Right atrium auricular region (tissue), 2 donors: Measurements from ENCODE around the gene GLOD4. TPM values are rescaled to one million over a fixed set of nuclear protein-coding genes. Genes with fewer than 3 reads are reported as not detected.

Experiments used
- DNase-seq: peaks from one replicate; pipeline ENCODE4 v3.0.0-alpha.2; 2019; ENCODE audit warnings: low spot score
- H3K27ac ChIP-seq, 2 donors: fragments of 200-600 bp; sonication (generic); 1 replicate in 1 of 2; 2 replicates in 1 of 2; pipeline ENCODE4 v1.5.1; 2016 to 2019
- H3K27me3 ChIP-seq, 2 donors: fragments of 200-600 bp; sonication (generic); one replicate each; pipeline versions ENCODE4 v1.5.1 to v1.6.0; 2017 to 2019
- H3K36me3 ChIP-seq: fragments of 200-600 bp; sonication (generic); one replicate; pipeline ENCODE4 v1.5.1; 2016
- H3K4me1 ChIP-seq, 2 donors: fragments of 200-600 bp; sonication (generic); one replicate each; pipeline versions ENCODE4 v1.5.1 to v1.6.0; 2017 to 2019
- H3K4me3 ChIP-seq, 2 donors: fragments of 200-600 bp; sonication (generic); 1 replicate in 1 of 2; 2 replicates in 1 of 2; pipeline ENCODE4 v1.5.1; 2017 to 2019; ENCODE audit warnings: mild to moderate bottlenecking in 1 of 2, moderate library complexity in 1 of 2
- H3K9me3 ChIP-seq, 2 donors: fragments of 200-600 bp; sonication (generic); one replicate each; pipeline ENCODE4 v1.5.1; 2019
- CTCF ChIP-seq, 2 donors: fragments of 200-600 bp; sonication (generic); IDR thresholded peaks; one replicate each; pipeline ENCODE4 v1.5.1; 2019; ENCODE audit warnings: antibody characterized with exemption in 2 of 2
- total RNA-seq, 2 donors: library from RNA; depleted of rRNA; stranded (reverse); fragments of >200 nt; gene quantifications; one replicate each; pipeline ENCODE4 v1.1.0, GENCODE V29; 2016

The GLOD4 gene
- total RNA-seq, 2 donors from 2014 or later, result 37.3 to 49.5 TPM

GRCh38 chr17:825216-825615 is 43.1 kb upstream of the GLOD4 start:
- no peaks in the 10 kb centered on the region for H3K9me3 ChIP-seq
- H3K27me3 ChIP-seq, result no peaks in the 10 kb centered on the region
- no peak for DNase-seq
- H3K27ac ChIP-seq, result no peak overlapping the region
- peaks cover 4% of the 10 kb centered on the region for H3K36me3 ChIP-seq
- peaks cover 0 to 4% of the 10 kb centered on the region in 2 donors for H3K4me1 ChIP-seq
- TF ChIP-seq CTCF (IDR thresholded peaks at IDR 0.05), result no peak
- H3K4me3 ChIP-seq, result no peak overlapping the region

- no peak for TF ChIP-seq CTCF (IDR thresholded peaks at IDR 0.05)
- peaks cover 4% of the 10 kb centered on the region for H3K36me3 ChIP-seq
- no peaks in the 10 kb centered on the region for H3K27me3 ChIP-seq
- H3K27ac ChIP-seq, result no peak overlapping the region
- no peaks in the 10 kb centered on the region for H3K9me3 ChIP-seq
- no peak overlapping the region for H3K4me3 ChIP-seq
- H3K4me1 ChIP-seq, result peaks cover 0 to 4% of the 10 kb centered on the region in 2 donors
- DNase-seq, result no peak
These were observed 42.3 kb upstream of the GLOD4 start for GRCh38 chr17:824378-824777.

- Histone ChIP-seq H3K4me1 (peaks cover 0 to 4% of the 10 kb centered on the region in 2 donors), H3K4me3 (no peak overlapping the region), H3K36me3 (peaks cover 4% of the 10 kb centered on the region), H3K27me3 (no peaks in the 10 kb centered on the region), H3K9me3 (no peaks in the 10 kb centered on the region), H3K27ac (no peak overlapping the region)
- no peak for DNase-seq
- no peak for TF ChIP-seq CTCF (IDR thresholded peaks at IDR 0.05)
These were observed 41.4 kb upstream of the GLOD4 start for GRCh38 chr17:823501-823902.

GRCh38 chr17:819251-819650 is 37.2 kb upstream of the GLOD4 start:
- no peak for TF ChIP-seq CTCF (IDR thresholded peaks at IDR 0.05)
- Histone ChIP-seq H3K9me3 (no peaks in the 10 kb centered on the region), H3K4me3 (no peak overlapping the region), H3K27ac (no peak overlapping the region), H3K4me1 (no peaks in the 10 kb centered on the region), H3K36me3 (peaks cover 4% of the 10 kb centered on the region), H3K27me3 (no peaks in the 10 kb centered on the region)
- no peak for DNase-seq

GRCh38 chr17:814371-814770 is 32.3 kb upstream of the GLOD4 start:
- H3K27ac ChIP-seq, result no peak overlapping the region
- TF ChIP-seq CTCF (IDR thresholded peaks at IDR 0.05), result no peak
- H3K27me3 ChIP-seq, result no peaks in the 10 kb centered on the region
- H3K9me3 ChIP-seq, result no peaks in the 10 kb centered on the region
- no peak for DNase-seq
- H3K36me3 ChIP-seq, result no peaks in the 10 kb centered on the region
- no peaks in the 10 kb centered on the region for H3K4me1 ChIP-seq
- H3K4me3 ChIP-seq, result no peak overlapping the region

- H3K36me3 ChIP-seq, result no peaks in the 10 kb centered on the region
- H3K4me3 ChIP-seq, result no peak overlapping the region
- no peaks in the 10 kb centered on the region for H3K27me3 ChIP-seq
- no peak for TF ChIP-seq CTCF (IDR thresholded peaks at IDR 0.05)
- DNase-seq, result no peak
- H3K27ac ChIP-seq, result no peak overlapping the region
- H3K9me3 ChIP-seq, result no peaks in the 10 kb centered on the region
- H3K4me1 ChIP-seq, result no peaks in the 10 kb centered on the region
These were observed 30.6 kb upstream of the GLOD4 start for GRCh38 chr17:812638-813204.
